ENCODE data around the gene FBN3.
"Not testable (repeated sequence)": the region's sequence is repeated elsewhere in the genome, so short reads cannot be mapped to it uniquely, and the experiment has no call there.

Gene FBN3

GRCh38 chr19:8163759-8164158, 14.4 kb upstream of the FBN3 start:
- ChIA-PET POLR2A (no interaction called here), CTCF (no interaction called here)
- no peak for DNase-seq (ENCODE audit: extremely low spot score)
- no peak for TF ChIP-seq LEF1 (IDR thresholded peaks at IDR 0.05; ENCODE audit: borderline replicate concordance)
- TF ChIP-seq SUZ12 (IDR thresholded peaks at IDR 0.05), result no peak
- TF ChIP-seq SP1 (IDR thresholded peaks at IDR 0.05), result no peak
- no peak for TF ChIP-seq FOXK2 (IDR thresholded peaks at IDR 0.05)
- TF ChIP-seq CTBP1 (IDR thresholded peaks at IDR 0.05; ENCODE audit: borderline replicate concordance), result no peak
- no peak for TF ChIP-seq L3MBTL2 (conservative IDR thresholded peaks at IDR 0.05)
- TF ChIP-seq HDGF (IDR thresholded peaks at IDR 0.05; ENCODE audit: borderline replicate concordance), result no peak
- TF ChIP-seq FOXM1 (IDR thresholded peaks at IDR 0.05; ENCODE audit: borderline replicate concordance), result no peak
- TF ChIP-seq BHLHE40 (IDR thresholded peaks at IDR 0.05; ENCODE audit: borderline replicate concordance), result no peak
- no peak for TF ChIP-seq ARNT (IDR thresholded peaks at IDR 0.05)
- no peak for TF ChIP-seq TARDBP (IDR thresholded peaks at IDR 0.05)

- POLR2A ChIA-PET, result no interaction called here
- TF ChIP-seq PKNOX1 (IDR thresholded peaks at IDR 0.05), result peak; percentile 82
- no peak for TF ChIP-seq LEF1 (IDR thresholded peaks at IDR 0.05; ENCODE audit: borderline replicate concordance)
- DNase-seq (ENCODE audit: extremely low spot score), result peak; percentile 31
- CTCF ChIA-PET, result no interaction called here
Observed at GRCh38 chr19:8161135-8161646, 11.8 kb upstream of the FBN3 start.

GRCh38 chr19:8159322-8159721, 9.9 kb upstream of the FBN3 start:
- POLR2A ChIA-PET; DNase-seq (ENCODE audit: extremely low spot score): not testable (repeated sequence)
- CTCF ChIA-PET, result interaction anchor here (1.1 kb wide), 1 partner anchor 93 kb away, joined by 7 read pairs; no protein-coding TSS in a partner anchor

GRCh38 chr19:8158411-8159074, 9.2 kb upstream of the FBN3 start:
- DNase-seq (ENCODE audit: extremely low spot score), result peak; percentile 75
- TF ChIP-seq TARDBP (IDR thresholded peaks at IDR 0.05), result no peak
- no peak for TF ChIP-seq SUZ12 (IDR thresholded peaks at IDR 0.05)
- no peak for TF ChIP-seq SP1 (IDR thresholded peaks at IDR 0.05)
- TF ChIP-seq ELF4 (IDR thresholded peaks at IDR 0.05), result no peak
- no peak for TF ChIP-seq PKNOX1 (IDR thresholded peaks at IDR 0.05)
- no peak for TF ChIP-seq FOXK2 (IDR thresholded peaks at IDR 0.05)
- TF ChIP-seq ARNT (IDR thresholded peaks at IDR 0.05), result no peak
- no peak for TF ChIP-seq FOXA1 (IDR thresholded peaks at IDR 0.05)
- TF ChIP-seq L3MBTL2 (conservative IDR thresholded peaks at IDR 0.05), result no peak
- TF ChIP-seq FOXM1 (IDR thresholded peaks at IDR 0.05; ENCODE audit: borderline replicate concordance), result no peak
- TF ChIP-seq BHLHE40 (IDR thresholded peaks at IDR 0.05; ENCODE audit: borderline replicate concordance), result no peak
- TF ChIP-seq HDGF (IDR thresholded peaks at IDR 0.05; ENCODE audit: borderline replicate concordance), result no peak
- no peak for TF ChIP-seq LEF1 (IDR thresholded peaks at IDR 0.05; ENCODE audit: borderline replicate concordance)
- no peak for TF ChIP-seq ZNF384 (IDR thresholded peaks at IDR 0.05)
- no peak for TF ChIP-seq CTBP1 (IDR thresholded peaks at IDR 0.05; ENCODE audit: borderline replicate concordance)
- TF ChIP-seq NFRKB (IDR thresholded peaks at IDR 0.05), result no peak
- ChIA-PET CTCF (interaction anchor here (0.6 to 1.1 kb wide), 7 partner anchors 13 to 95 kb away, joined by 3 to 7 read pairs (median 4); no protein-coding TSS in a partner anchor), POLR2A (interaction anchor here (0.9 to 1.0 kb wide), 2 partner anchors 95 to 153 kb away, joined by 3 read pairs; partner anchors contain the start of gene ELAVL1)

GRCh38 chr19:8155318-8155717, 5.9 kb upstream of the FBN3 start:
- CTCF ChIA-PET, result no interaction called here
- TF ChIP-seq FOXK2 (IDR thresholded peaks at IDR 0.05), result no peak
- TF ChIP-seq TARDBP (IDR thresholded peaks at IDR 0.05), result no peak
- TF ChIP-seq SP1 (IDR thresholded peaks at IDR 0.05), result no peak
- TF ChIP-seq L3MBTL2 (conservative IDR thresholded peaks at IDR 0.05), result no peak
- TF ChIP-seq NFRKB (IDR thresholded peaks at IDR 0.05), result no peak
- TF ChIP-seq SUZ12 (IDR thresholded peaks at IDR 0.05), result no peak
- no peak for TF ChIP-seq PKNOX1 (IDR thresholded peaks at IDR 0.05)
- TF ChIP-seq FOXM1 (IDR thresholded peaks at IDR 0.05; ENCODE audit: borderline replicate concordance), result no peak
- TF ChIP-seq LEF1 (IDR thresholded peaks at IDR 0.05; ENCODE audit: borderline replicate concordance), result no peak
- TF ChIP-seq HDGF (IDR thresholded peaks at IDR 0.05; ENCODE audit: borderline replicate concordance), result no peak
- no peak for DNase-seq (ENCODE audit: extremely low spot score)
- POLR2A ChIA-PET, result interaction anchor here (1.0 kb wide), 1 partner anchor 212 kb away, joined by 3 read pairs; the partner anchor contains the start of gene TIMM44

GRCh38 chr19:8154014-8154413, 4.6 kb upstream of the FBN3 start:
- DNase-seq (ENCODE audit: extremely low spot score), result peak; percentile 11
- POLR2A ChIA-PET, result interaction anchor here (1.0 kb wide), 1 partner anchor 210 kb away, joined by 3 read pairs; the partner anchor contains the start of gene TIMM44
- CTCF ChIA-PET, result not testable (repeated sequence)

- peak; percentile 6 for DNase-seq (ENCODE audit: extremely low spot score)
- ChIA-PET POLR2A (no interaction called here), CTCF (interaction anchor here (0.6 kb wide), 1 partner anchor 105 kb away, joined by 3 read pairs; no protein-coding TSS in a partner anchor)
- TF ChIP-seq ARNT (IDR thresholded peaks at IDR 0.05) (no peak), FOXA1 (IDR thresholded peaks at IDR 0.05) (no peak), FOXK2 (IDR thresholded peaks at IDR 0.05) (no peak), SUZ12 (IDR thresholded peaks at IDR 0.05) (no peak), ZNF384 (IDR thresholded peaks at IDR 0.05) (no peak), BHLHE40 (IDR thresholded peaks at IDR 0.05; ENCODE audit: borderline replicate concordance) (no peak), FOXM1 (IDR thresholded peaks at IDR 0.05; ENCODE audit: borderline replicate concordance) (no peak), SP1 (IDR thresholded peaks at IDR 0.05) (no peak), CTBP1 (IDR thresholded peaks at IDR 0.05; ENCODE audit: borderline replicate concordance) (no peak), L3MBTL2 (conservative IDR thresholded peaks at IDR 0.05) (no peak), LEF1 (IDR thresholded peaks at IDR 0.05; ENCODE audit: borderline replicate concordance) (no peak), PKNOX1 (IDR thresholded peaks at IDR 0.05) (no peak), HDGF (IDR thresholded peaks at IDR 0.05; ENCODE audit: borderline replicate concordance) (no peak), ELF4 (IDR thresholded peaks at IDR 0.05) (no peak), NFRKB (IDR thresholded peaks at IDR 0.05) (no peak), TARDBP (IDR thresholded peaks at IDR 0.05) (no peak)
Observed at GRCh38 chr19:8151767-8152035, 2.3 kb upstream of the FBN3 start.
